Caco-2 (cell line): ENCODE results near the gene SPTLC2. TPM values are rescaled to one million over a fixed set of nuclear protein-coding genes. Genes with fewer than 3 reads are reported as not detected.

ENCODE experiments used
- BruUV-seq: library from RNA; stranded (reverse); fragments of 400-500 nt; replicated peaks from 2 replicates; lab custom pipeline; 2021; lab: Mats Ljungman, UMichigan
- CTCF ChIA-PET: fragments of 300-600 bp; sonication (Branson Sonifier 250); formaldehyde crosslinking; loops from one replicate; lab custom pipeline; 2022; ENCODE audit warnings: antibody characterized with exemption; lab: Charles Lee
- POLR2A ChIA-PET: fragments of 300-600 bp; sonication (Branson Sonifier 250); formaldehyde crosslinking; loops from one replicate; lab custom pipeline; 2022; ENCODE audit warnings: antibody characterized with exemption; lab: Charles Lee
- DNase-seq, 2 experiments: peaks; one replicate each; pipeline versions ENCODE4 v3.0.0 to v3.0.0-alpha.2; 2020 to 2022
- H3K27me3 ChIP-seq: replicated peaks from 2 replicates; pipeline ENCODE4 v1.6.0; 2011; ENCODE audit warnings: low read length; ENCODE audit not compliant: control insufficient read depth, insufficient read depth
- H3K36me3 ChIP-seq: 2 replicates; pipeline ENCODE4 v1.5.1; 2011; ENCODE audit warnings: low read length; ENCODE audit not compliant: control insufficient read depth, insufficient read depth
- H3K4me1 ChIP-seq: fragments of 250-450 bp; sonication (Bioruptor Pico); 2 replicates; pipeline ENCODE4 v1.5.1; 2020; ENCODE audit warnings: mild to moderate bottlenecking
- H3K4me3 ChIP-seq: 2 replicates; pipeline ENCODE4 v1.5.1; 2011; ENCODE audit warnings: low read depth, mild to moderate bottlenecking, control low read depth, low read length
- H3K9me3 ChIP-seq: fragments of 250-450 bp; sonication (Bioruptor Pico); 2 replicates; pipeline ENCODE4 v1.5.1; 2020; ENCODE audit warnings: mild to moderate bottlenecking, moderate library complexity
- H3K27ac Mint-ChIP-seq: one replicate; pipeline ENCODE4 v1.8.0; 2022; ENCODE audit warnings: mixed read lengths; ENCODE audit not compliant: unreplicated experiment
- H3K27me3 Mint-ChIP-seq: one replicate; pipeline ENCODE4 v1.8.0; 2022; ENCODE audit warnings: mixed read lengths; ENCODE audit not compliant: insufficient read depth, unreplicated experiment
- H3K36me3 Mint-ChIP-seq: one replicate; pipeline ENCODE4 v1.8.0; 2022; ENCODE audit warnings: mild to moderate bottlenecking, mixed read lengths; ENCODE audit not compliant: insufficient read depth, unreplicated experiment
- H3K4me1 Mint-ChIP-seq: one replicate; pipeline ENCODE4 v1.8.0; 2022; ENCODE audit warnings: low read depth, mixed read lengths; ENCODE audit not compliant: unreplicated experiment
- H3K4me3 Mint-ChIP-seq: one replicate; pipeline ENCODE4 v1.8.0; 2022; ENCODE audit warnings: mild to moderate bottlenecking, moderate library complexity, mixed read lengths; ENCODE audit not compliant: unreplicated experiment
- H3K9me3 Mint-ChIP-seq: one replicate; pipeline ENCODE4 v1.8.0; 2022; ENCODE audit warnings: mixed read lengths; ENCODE audit not compliant: unreplicated experiment
- intact Hi-C: fragments of 100-400 bp; cut with micrococcal nuclease; formaldehyde crosslinking; loops from one replicate; pipeline ENCODE4 v1.10.0; 2022; ENCODE audit not compliant: unreplicated experiment
- total RNA-seq: library from RNA; stranded (reverse); gene quantifications from 2 replicates; pipeline ENCODE4 v1.2.3, GENCODE V29; 2022
- TF ChIP-seq, protein P1 (sequence below), 2 experiments: fragments of 200-600 bp in 1 of 2; IDR thresholded peaks; 1 replicate in 1 of 2; 2 replicates in 1 of 2; pipeline versions ENCODE4 v1.5.1 to v1.8.0; 2011 to 2022; ENCODE audit warnings: antibody characterized with exemption in 1 of 2, control low read depth in 1 of 2, inconsistent platforms in 1 of 2, low read depth in 1 of 2, low read length in 1 of 2, mild to moderate bottlenecking in 1 of 2, moderate library complexity in 1 of 2; ENCODE audit not compliant: insufficient read depth in 1 of 2, severe bottlenecking in 1 of 2, unreplicated experiment in 1 of 2

Gene SPTLC2
- total RNA-seq, 1 experiment from 2014 or later = 49.6 TPM

DNA sequence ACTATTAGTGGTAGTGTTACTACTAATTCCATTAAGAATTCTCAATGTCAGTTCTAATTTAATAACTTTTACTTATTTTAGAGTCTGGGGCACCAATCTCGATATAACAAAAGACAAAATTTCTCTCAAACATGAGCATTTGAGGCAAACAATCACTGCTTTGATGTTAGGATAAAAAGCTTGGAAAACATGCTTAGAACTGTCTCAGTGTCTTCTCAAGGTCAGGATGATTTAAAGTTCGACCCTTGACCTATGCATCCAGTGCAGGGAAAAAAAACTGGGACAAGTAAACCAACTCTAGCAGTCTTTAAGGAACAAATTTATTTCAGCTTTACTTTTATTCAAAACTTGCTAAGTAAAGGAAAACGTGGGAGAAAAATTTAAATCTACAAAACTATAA is 31.1 kb downstream of the SPTLC2 start:
- no peak overlapping the region for H3K4me3 Mint-ChIP-seq
- TF ChIP-seq, protein P1, sequence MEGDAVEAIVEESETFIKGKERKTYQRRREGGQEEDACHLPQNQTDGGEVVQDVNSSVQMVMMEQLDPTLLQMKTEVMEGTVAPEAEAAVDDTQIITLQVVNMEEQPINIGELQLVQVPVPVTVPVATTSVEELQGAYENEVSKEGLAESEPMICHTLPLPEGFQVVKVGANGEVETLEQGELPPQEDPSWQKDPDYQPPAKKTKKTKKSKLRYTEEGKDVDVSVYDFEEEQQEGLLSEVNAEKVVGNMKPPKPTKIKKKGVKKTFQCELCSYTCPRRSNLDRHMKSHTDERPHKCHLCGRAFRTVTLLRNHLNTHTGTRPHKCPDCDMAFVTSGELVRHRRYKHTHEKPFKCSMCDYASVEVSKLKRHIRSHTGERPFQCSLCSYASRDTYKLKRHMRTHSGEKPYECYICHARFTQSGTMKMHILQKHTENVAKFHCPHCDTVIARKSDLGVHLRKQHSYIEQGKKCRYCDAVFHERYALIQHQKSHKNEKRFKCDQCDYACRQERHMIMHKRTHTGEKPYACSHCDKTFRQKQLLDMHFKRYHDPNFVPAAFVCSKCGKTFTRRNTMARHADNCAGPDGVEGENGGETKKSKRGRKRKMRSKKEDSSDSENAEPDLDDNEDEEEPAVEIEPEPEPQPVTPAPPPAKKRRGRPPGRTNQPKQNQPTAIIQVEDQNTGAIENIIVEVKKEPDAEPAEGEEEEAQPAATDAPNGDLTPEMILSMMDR (IDR thresholded peaks at IDR 0.05; ENCODE audit: insufficient read depth in 1 of 2, low read depth in 1 of 2, low read length in 1 of 2, severe bottlenecking in 1 of 2, unreplicated experiment in 1 of 2) = no peak
- DNase-seq = no peak
- peaks cover 13% of the 10 kb centered on the region for H3K4me1 Mint-ChIP-seq
- intact Hi-C loops = no loop called here
- no peak overlapping the region for H3K27ac Mint-ChIP-seq
- no peaks in the 10 kb centered on the region for H3K9me3 ChIP-seq
- ChIA-PET POLR2A (no interaction called here), CTCF (no interaction called here)
- no peaks in the 10 kb centered on the region for H3K36me3 ChIP-seq
- no peak overlapping the region for H3K4me3 ChIP-seq
- no peaks in the 10 kb centered on the region for H3K9me3 Mint-ChIP-seq
- no TSS peak for BruUV-seq
- peaks cover 14% of the 10 kb centered on the region for H3K36me3 Mint-ChIP-seq
- H3K27me3 Mint-ChIP-seq = no peaks in the 10 kb centered on the region
- H3K27me3 ChIP-seq = no peaks in the 10 kb centered on the region
- no peaks in the 10 kb centered on the region for H3K4me1 ChIP-seq

DNA sequence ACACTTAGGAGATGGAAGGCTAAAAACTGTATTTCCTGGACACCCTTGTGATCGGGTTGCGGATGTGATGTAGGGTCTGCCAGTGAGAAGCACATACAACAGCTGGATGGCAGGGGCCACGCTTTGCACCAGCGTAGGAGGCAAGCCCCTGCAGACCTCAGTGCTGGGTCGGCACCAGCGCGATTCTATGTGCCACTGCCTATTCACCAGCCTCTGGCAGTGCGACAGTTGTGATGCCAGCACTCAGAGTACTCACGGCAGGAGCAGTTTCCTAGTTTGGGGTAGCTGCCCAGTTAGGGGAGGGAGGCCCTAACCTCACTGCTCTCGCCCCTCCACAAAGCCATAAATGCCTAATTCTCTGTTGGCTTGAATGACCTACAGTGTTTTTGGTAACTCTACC is 31.6 kb downstream of the SPTLC2 start:
- H3K4me1 Mint-ChIP-seq = peaks cover 13% of the 10 kb centered on the region
- H3K27me3 Mint-ChIP-seq = no peaks in the 10 kb centered on the region
- Histone ChIP-seq H3K9me3 (no peaks in the 10 kb centered on the region), H3K4me1 (no peaks in the 10 kb centered on the region), H3K36me3 (no peaks in the 10 kb centered on the region), H3K4me3 (no peak overlapping the region), H3K27me3 (no peaks in the 10 kb centered on the region)
- TF ChIP-seq, protein P1 (IDR thresholded peaks at IDR 0.05; ENCODE audit: insufficient read depth in 1 of 2, low read depth in 1 of 2, low read length in 1 of 2, severe bottlenecking in 1 of 2, unreplicated experiment in 1 of 2) = no peak
- DNase-seq = no peak
- H3K4me3 Mint-ChIP-seq = no peak overlapping the region
- intact Hi-C loops = no loop called here
- no peaks in the 10 kb centered on the region for H3K9me3 Mint-ChIP-seq
- H3K27ac Mint-ChIP-seq = no peak overlapping the region
- H3K36me3 Mint-ChIP-seq = peaks cover 18% of the 10 kb centered on the region
- ChIA-PET CTCF (no interaction called here), POLR2A (no interaction called here)
- no TSS peak for BruUV-seq

DNA sequence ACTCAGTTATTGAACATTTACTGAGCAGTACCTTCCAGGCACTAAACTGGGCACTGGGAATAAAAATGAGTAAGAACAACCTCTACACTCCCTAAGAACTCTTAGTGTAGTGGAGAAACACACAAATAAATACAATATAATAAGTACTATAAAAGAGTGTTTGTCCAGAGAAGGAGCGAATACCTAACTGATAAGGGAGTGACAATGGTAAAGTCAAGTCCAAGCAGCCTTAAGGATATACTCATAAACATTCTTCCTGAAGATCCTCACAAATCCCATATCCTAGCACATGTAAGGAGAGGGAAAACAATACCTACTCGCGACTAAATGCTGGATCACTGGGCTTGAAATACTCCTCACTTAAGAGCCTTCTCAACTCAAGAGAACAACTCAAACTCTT is 32.8 kb downstream of the SPTLC2 start:
- Mint-ChIP-seq H3K9me3 (no peaks in the 10 kb centered on the region), H3K27me3 (no peaks in the 10 kb centered on the region), H3K4me3 (no peak overlapping the region), H3K27ac (no peak overlapping the region), H3K36me3 (peaks cover 20% of the 10 kb centered on the region), H3K4me1 (peaks cover 13% of the 10 kb centered on the region)
- H3K9me3 ChIP-seq = no peaks in the 10 kb centered on the region
- ChIA-PET POLR2A (no interaction called here), CTCF (no interaction called here)
- H3K27me3 ChIP-seq = no peaks in the 10 kb centered on the region
- no peaks in the 10 kb centered on the region for H3K36me3 ChIP-seq
- intact Hi-C loops = no loop called here
- BruUV-seq = no TSS peak
- H3K4me1 ChIP-seq = no peaks in the 10 kb centered on the region
- TF ChIP-seq, protein P1 (IDR thresholded peaks at IDR 0.05; ENCODE audit: insufficient read depth in 1 of 2, low read depth in 1 of 2, low read length in 1 of 2, severe bottlenecking in 1 of 2, unreplicated experiment in 1 of 2) = no peak
- no peak overlapping the region for H3K4me3 ChIP-seq
- no peak for DNase-seq
